Thyroid gland (tissue), 4 donors: Measurements from ENCODE around the gene PPP2R3A.

ENCODE experiments used
- CTCF ChIP-seq, 6 experiments: fragments of 200-600 bp in 3 of 6; fragments of 450-650 bp in 3 of 6; sonication (generic) in 3 of 6; IDR thresholded peaks; one replicate each; pipeline ENCODE4 v1.5.1; 2016 to 2019; ENCODE audit warnings: antibody characterized with exemption in 6 of 6, mild to moderate bottlenecking in 2 of 6, inconsistent platforms in 1 of 6, moderate library complexity in 1 of 6
- POLR2A ChIP-seq, 2 donors: fragments of 450-650 bp; IDR thresholded peaks; one replicate each; pipeline ENCODE4 v1.6.1; 2017; ENCODE audit warnings: antibody characterized with exemption in 2 of 2, mild to moderate bottlenecking in 2 of 2, moderate library complexity in 1 of 2

- TF ChIP-seq CTCF (IDR thresholded peaks at IDR 0.05): no peak
- TF ChIP-seq POLR2A (IDR thresholded peaks at IDR 0.05): no peak
Observed at GRCh38 chr3:136008732-136009470, 43.4 kb downstream of the PPP2R3A start.
